IPS-20b (cell line): Measurements from ENCODE around the gene PDILT.
"Not testable (repeated sequence)": the region's sequence is repeated elsewhere in the genome, so short reads cannot be mapped to it uniquely, and the experiment has no call there.

Experiments used
- H3K27ac ChIP-seq: one replicate; pipeline ENCODE4 v1.5.1; 2013; ENCODE audit warnings: low read length
- H3K27me3 ChIP-seq: 2 replicates; pipeline ENCODE4 v1.6.1; 2013; ENCODE audit warnings: mild to moderate bottlenecking, low read length, inconsistent platforms; ENCODE audit not compliant: insufficient read depth
- H3K36me3 ChIP-seq: 2 replicates; pipeline ENCODE4 v1.6.1; 2013; ENCODE audit warnings: low read depth, mild to moderate bottlenecking, inconsistent platforms, low read length, moderate library complexity; ENCODE audit not compliant: insufficient read depth
- H3K4me1 ChIP-seq: 2 replicates; pipeline ENCODE4 v1.6.1; 2013; ENCODE audit warnings: mild to moderate bottlenecking, control low read depth, inconsistent platforms, low read length, moderate library complexity; ENCODE audit not compliant: insufficient read depth
- H3K4me3 ChIP-seq: 2 replicates; pipeline ENCODE4 v1.5.1; 2013; ENCODE audit warnings: mild to moderate bottlenecking, low read length, inconsistent platforms
- H3K9ac ChIP-seq: 2 replicates; pipeline ENCODE4 v1.6.1; 2013; ENCODE audit warnings: low read depth, mild to moderate bottlenecking, inconsistent platforms, low read length, moderate library complexity
- H3K9me3 ChIP-seq: 2 replicates; pipeline ENCODE4 v1.6.1; 2013; ENCODE audit warnings: mild to moderate bottlenecking, low read depth, low read length, inconsistent platforms; ENCODE audit not compliant: insufficient read depth

The PDILT gene

DNA sequence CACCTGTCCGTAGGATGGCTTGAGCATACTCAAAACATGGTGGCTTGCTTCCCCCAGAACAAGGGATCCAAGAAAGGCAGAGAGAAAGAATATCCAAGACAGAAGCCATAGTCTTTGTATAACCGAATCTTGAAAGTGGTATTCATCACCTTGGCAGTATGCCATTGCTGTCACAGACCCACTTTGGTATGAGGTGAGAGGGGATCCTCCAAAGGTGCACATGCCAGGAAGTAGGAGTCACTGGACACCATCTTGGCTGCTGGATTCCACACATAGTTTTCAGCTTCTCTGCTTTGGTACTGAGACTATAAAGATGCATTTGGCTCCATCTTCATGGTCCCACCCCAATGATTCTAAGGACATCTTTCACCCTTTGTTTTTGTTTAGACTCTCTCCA, 22.9 kb upstream of the PDILT start:
- not testable (repeated sequence) for H3K27ac ChIP-seq, H3K9ac ChIP-seq, H3K4me3 ChIP-seq, H3K36me3 ChIP-seq, H3K27me3 ChIP-seq, H3K4me1 ChIP-seq, H3K9me3 ChIP-seq

DNA sequence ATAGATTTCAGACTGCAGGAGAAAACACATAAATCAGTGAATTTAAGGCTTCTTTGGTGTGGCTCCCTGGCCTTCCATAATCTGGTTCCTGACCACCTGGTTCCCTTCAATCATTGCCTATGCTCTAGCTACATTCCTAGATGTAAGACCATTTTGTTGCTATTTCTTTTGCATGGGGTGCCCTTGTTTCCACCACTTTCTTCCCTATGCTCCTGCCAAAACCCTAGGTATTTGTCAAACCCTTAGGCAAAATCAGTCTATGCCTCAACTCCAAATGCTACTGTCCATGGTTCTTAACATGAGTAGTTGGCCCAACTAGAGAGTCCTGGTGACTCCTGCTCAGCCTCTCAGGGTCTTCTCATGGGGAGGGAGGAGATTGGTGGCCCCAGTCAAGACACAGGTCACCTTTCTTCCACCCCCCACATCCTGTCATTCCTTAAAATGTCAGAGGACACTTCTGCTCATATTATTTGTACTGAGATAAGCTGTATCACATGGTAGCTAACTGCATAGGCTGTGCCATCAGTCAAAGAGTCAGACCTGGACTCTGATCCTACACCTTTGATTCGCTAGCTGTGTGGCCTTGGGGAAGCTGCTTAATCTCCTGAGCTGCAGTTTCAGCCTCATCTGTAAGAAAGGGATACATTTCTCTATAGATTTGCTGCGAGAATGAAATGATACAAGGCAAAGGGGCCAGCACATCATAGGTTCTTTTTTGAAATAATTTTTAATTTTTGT, 19.8 kb upstream of the PDILT start:
- no peak overlapping the region for H3K9ac ChIP-seq
- no peak overlapping the region for H3K27ac ChIP-seq
- no peaks in the 10 kb centered on the region for H3K36me3 ChIP-seq
- H3K4me1 ChIP-seq = no peaks in the 10 kb centered on the region
- no peak overlapping the region for H3K4me3 ChIP-seq
- no peaks in the 10 kb centered on the region for H3K9me3 ChIP-seq
- no peaks in the 10 kb centered on the region for H3K27me3 ChIP-seq

- H3K9ac ChIP-seq = not testable (repeated sequence)
Observed at GRCh38 chr16:20423772-20424128, 19.2 kb upstream of the PDILT start.

GRCh38 chr16:20421748-20422147, 17.2 kb upstream of the PDILT start:
- H3K9ac ChIP-seq, H3K36me3 ChIP-seq, H3K27ac ChIP-seq, H3K9me3 ChIP-seq, H3K4me3 ChIP-seq, H3K4me1 ChIP-seq, H3K27me3 ChIP-seq: not testable (repeated sequence)

More at GRCh38 chr16:20423772-20424128, 19.2 kb upstream of the PDILT start:
- H3K36me3 ChIP-seq, H3K27ac ChIP-seq, H3K4me3 ChIP-seq, H3K27me3 ChIP-seq, H3K9me3 ChIP-seq, H3K4me1 ChIP-seq: not testable (repeated sequence)

- not testable (repeated sequence) for H3K9ac ChIP-seq, H3K9me3 ChIP-seq, H3K36me3 ChIP-seq, H3K27me3 ChIP-seq, H3K27ac ChIP-seq, H3K4me3 ChIP-seq, H3K4me1 ChIP-seq
Observed at GRCh38 chr16:20419093-20419492, 14.6 kb upstream of the PDILT start.

GRCh38 chr16:20415541-20415940, 11.0 kb upstream of the PDILT start:
- Histone ChIP-seq H3K4me3 (no peak overlapping the region), H3K9me3 (no peaks in the 10 kb centered on the region), H3K27ac (no peak overlapping the region), H3K9ac (no peak overlapping the region), H3K36me3 (no peaks in the 10 kb centered on the region), H3K4me1 (no peaks in the 10 kb centered on the region), H3K27me3 (no peaks in the 10 kb centered on the region)

DNA sequence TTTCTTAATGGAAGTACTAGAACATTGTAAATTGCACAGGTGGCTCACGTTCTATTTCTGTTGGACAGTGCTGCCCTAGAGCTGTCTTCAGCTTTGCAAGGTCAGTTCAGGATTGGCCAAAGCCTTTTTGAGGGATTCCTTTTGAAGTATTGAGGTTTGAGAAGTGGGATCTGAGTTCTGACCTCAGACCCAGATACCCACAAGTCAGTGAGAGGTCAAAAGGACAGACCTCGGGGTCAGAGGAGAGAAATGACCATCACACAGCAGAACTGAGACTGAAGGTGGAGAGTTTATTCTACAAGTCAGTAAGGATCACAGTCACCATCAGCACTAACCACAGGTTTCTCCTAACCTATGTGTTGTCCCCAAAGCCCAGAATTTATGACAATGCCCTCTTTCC, 6.5 kb upstream of the PDILT start:
- Histone ChIP-seq H3K9ac (no peak overlapping the region), H3K27ac (no peak overlapping the region), H3K9me3 (no peaks in the 10 kb centered on the region), H3K36me3 (no peaks in the 10 kb centered on the region), H3K4me3 (no peak overlapping the region), H3K4me1 (no peaks in the 10 kb centered on the region), H3K27me3 (no peaks in the 10 kb centered on the region)

- Histone ChIP-seq H3K36me3 (no peaks in the 10 kb centered on the region), H3K4me1 (no peaks in the 10 kb centered on the region), H3K9ac (no peak overlapping the region), H3K4me3 (no peak overlapping the region), H3K27me3 (no peaks in the 10 kb centered on the region), H3K9me3 (no peaks in the 10 kb centered on the region), H3K27ac (no peak overlapping the region)
Observed at GRCh38 chr16:20410121-20410723, 5.7 kb upstream of the PDILT start.

GRCh38 chr16:20409398-20410120, 5.0 kb upstream of the PDILT start, which contains the start of gene ACSM5:
ACSM5 (plus strand) TSS chr16:20409534; CDS start chr16:20411485, 1,951 bp downstream.
- Histone ChIP-seq H3K36me3 (no peaks in the 10 kb centered on the region), H3K9ac (no peak within 1 kb of the TSS), H3K9me3 (no peaks in the 10 kb centered on the region), H3K4me1 (no peaks in the 10 kb centered on the region), H3K27me3 (no peaks in the 10 kb centered on the region), H3K27ac (no peak within 1 kb of the TSS), H3K4me3 (no peak within 1 kb of the TSS)

GRCh38 chr16:20402651-20403050, 1.9 kb downstream of the PDILT start:
- no peaks in the 10 kb centered on the region for H3K4me1 ChIP-seq
- H3K4me3 ChIP-seq = no peak overlapping the region
- H3K9ac ChIP-seq = no peak overlapping the region
- H3K36me3 ChIP-seq = no peaks in the 10 kb centered on the region
- no peak overlapping the region for H3K27ac ChIP-seq
- H3K9me3 ChIP-seq = no peaks in the 10 kb centered on the region
- H3K27me3 ChIP-seq = no peaks in the 10 kb centered on the region

- Histone ChIP-seq H3K27ac (no peak overlapping the region), H3K9ac (no peak overlapping the region), H3K4me3 (no peak overlapping the region), H3K36me3 (no peaks in the 10 kb centered on the region), H3K4me1 (no peaks in the 10 kb centered on the region), H3K9me3 (no peaks in the 10 kb centered on the region), H3K27me3 (no peaks in the 10 kb centered on the region)
Observed at GRCh38 chr16:20401475-20402016, 3.0 kb downstream of the PDILT start.

- no peaks in the 10 kb centered on the region for H3K4me1 ChIP-seq
- no peaks in the 10 kb centered on the region for H3K9me3 ChIP-seq
- H3K27me3 ChIP-seq = no peaks in the 10 kb centered on the region
- H3K4me3 ChIP-seq = no peak overlapping the region
- no peak overlapping the region for H3K27ac ChIP-seq
- no peaks in the 10 kb centered on the region for H3K36me3 ChIP-seq
- H3K9ac ChIP-seq = no peak overlapping the region
Observed at GRCh38 chr16:20401066-20401465, 3.5 kb downstream of the PDILT start.
